GM12875 (cell line): ENCODE measurements around the gene TMEM45A.
"Not testable (repeated sequence)": the region's sequence is repeated elsewhere in the genome, so short reads cannot be mapped to it uniquely, and the experiment has no call there.

Experiments used
- H3K4me3 ChIP-seq: one replicate; pipeline ENCODE4 v1.5.1; 2011; ENCODE audit warnings: low read depth, low read length, control low read depth
- TF ChIP-seq, protein P1 (sequence below): IDR thresholded peaks from 2 replicates; pipeline ENCODE4 v1.5.1; 2011; ENCODE audit warnings: low read depth, mild to moderate bottlenecking, control low read depth, inconsistent platforms, low read length, moderate library complexity, borderline replicate concordance; ENCODE audit not compliant: insufficient read depth

The TMEM45A gene

GRCh38 chr3:100492059-100493006 is at the start of gene TMEM45A:
Gene TMEM45A (plus strand): TSS chr3:100492619. CDS start chr3:100555212, 62,593 bp downstream.
- H3K4me3 ChIP-seq: peak within 1 kb of the TSS; percentile 49
- TF ChIP-seq, protein P1, sequence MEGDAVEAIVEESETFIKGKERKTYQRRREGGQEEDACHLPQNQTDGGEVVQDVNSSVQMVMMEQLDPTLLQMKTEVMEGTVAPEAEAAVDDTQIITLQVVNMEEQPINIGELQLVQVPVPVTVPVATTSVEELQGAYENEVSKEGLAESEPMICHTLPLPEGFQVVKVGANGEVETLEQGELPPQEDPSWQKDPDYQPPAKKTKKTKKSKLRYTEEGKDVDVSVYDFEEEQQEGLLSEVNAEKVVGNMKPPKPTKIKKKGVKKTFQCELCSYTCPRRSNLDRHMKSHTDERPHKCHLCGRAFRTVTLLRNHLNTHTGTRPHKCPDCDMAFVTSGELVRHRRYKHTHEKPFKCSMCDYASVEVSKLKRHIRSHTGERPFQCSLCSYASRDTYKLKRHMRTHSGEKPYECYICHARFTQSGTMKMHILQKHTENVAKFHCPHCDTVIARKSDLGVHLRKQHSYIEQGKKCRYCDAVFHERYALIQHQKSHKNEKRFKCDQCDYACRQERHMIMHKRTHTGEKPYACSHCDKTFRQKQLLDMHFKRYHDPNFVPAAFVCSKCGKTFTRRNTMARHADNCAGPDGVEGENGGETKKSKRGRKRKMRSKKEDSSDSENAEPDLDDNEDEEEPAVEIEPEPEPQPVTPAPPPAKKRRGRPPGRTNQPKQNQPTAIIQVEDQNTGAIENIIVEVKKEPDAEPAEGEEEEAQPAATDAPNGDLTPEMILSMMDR: no peak

DNA sequence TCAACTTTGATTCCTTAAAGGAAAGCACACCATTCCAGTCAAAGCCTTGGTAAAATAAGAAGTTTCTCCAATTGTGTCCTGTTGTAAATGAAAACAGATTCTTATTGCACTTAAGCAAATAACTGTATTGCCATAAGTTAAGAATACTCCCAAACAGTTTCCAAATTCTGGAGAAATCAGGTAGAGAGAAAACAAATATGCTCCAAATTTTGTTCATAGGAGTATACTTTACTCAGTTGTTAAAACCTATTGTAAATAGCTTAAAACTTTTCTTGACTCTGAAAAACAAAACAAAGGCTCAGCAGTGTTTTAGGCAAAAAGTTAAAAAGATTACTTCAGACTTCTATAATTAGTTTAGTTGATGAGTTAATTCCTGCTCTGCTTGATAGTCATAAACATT is 48.7 kb upstream of the TMEM45A start:
- H3K4me3 ChIP-seq: no peak overlapping the region
- TF ChIP-seq, protein P1: no peak

DNA sequence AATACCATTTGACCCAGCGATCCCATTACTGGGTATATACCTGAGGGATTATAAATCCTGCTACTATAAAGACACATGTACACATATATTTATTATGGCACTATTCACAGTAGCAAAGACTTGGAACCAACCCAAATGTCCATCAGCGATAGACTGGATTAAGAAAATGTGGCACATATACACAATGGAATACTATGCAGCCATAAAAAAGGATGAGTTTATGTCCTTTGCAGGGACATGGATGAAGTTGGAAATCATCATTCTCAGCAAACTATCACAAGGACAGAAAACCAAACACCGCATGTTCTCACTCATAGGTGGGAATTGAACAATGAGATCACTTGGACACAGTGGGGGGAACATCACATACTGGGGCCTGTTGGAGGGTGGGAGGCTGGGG is 45.4 kb upstream of the TMEM45A start:
- not testable (repeated sequence) for H3K4me3 ChIP-seq

DNA sequence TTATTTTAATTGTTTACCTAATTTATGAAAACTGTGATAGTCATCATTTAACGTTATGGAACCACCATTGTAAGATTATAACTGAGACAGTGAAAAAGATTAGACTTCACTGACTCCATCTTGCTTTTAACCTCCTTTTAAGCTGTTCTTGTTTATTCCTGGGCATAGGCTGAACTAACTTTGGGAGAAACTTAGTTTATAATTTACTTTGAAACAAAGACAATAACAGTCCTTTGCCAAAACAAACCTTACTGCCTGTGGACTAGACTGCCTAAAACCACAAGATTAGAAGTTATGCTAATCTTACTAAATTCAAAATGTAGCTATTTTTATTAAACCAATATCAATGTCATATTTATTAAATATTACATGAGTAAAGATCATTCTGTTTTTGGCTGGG is 44.3 kb upstream of the TMEM45A start:
- no peak overlapping the region for H3K4me3 ChIP-seq
- TF ChIP-seq, protein P1: no peak

GRCh38 chr3:100449214-100449613 is 43.2 kb upstream of the TMEM45A start:
- H3K4me3 ChIP-seq: no peak overlapping the region
- TF ChIP-seq, protein P1: no peak

DNA sequence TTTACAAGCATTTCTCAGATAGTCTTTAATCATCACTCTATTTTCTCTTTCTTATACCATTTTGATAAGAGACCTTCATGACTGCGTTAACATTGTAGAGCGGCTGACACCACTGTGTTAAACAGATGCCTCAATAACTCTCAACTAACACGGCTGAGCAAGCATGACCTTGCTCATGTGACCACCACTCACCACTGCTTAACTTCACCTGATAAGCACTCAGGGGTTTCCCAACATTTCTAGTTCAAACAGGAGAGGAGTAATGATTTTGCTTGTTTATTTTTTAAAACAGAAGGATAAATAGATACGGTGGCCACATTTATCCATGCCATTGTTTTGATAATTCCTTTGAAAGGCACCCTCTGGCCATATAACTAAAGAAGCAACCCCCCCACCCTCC is 37.7 kb upstream of the TMEM45A start:
- TF ChIP-seq, protein P1: no peak
- no peak overlapping the region for H3K4me3 ChIP-seq

DNA sequence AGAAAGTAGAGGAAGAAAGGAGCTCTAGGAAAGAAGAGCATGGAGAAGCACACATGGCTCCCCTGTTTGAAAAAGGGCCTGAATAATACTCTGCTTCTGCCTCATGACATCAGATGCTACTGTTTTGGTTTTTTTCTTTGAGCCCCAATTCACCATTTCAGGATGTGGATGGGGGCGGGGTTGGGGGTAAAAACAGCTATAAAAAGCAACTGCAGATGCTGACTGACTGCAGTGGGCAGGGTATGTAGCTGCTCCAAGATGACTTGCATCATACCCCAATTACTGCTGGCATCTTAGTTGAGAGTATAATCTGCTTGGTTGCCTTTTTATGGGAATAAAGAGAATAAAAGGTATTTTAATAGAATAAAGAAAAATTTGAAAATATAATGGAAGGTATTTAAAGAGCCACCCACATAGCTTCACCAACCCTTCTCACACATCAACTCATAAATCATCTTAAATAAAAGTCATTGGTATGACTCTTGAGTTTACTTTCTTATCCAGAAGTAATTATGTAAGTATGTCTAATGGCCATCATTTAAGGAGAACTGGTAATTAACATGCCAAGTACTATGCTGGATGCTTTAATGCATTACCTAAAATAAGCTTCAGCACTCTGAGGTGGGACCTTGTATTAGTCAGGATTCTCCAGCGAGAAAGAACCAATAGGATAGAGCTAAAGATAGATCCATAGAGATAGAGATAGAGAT is 36.4 kb upstream of the TMEM45A start:
- TF ChIP-seq, protein P1: no peak
- no peak overlapping the region for H3K4me3 ChIP-seq
